IMR-90 (cell line): ENCODE data around the gene ATG9A. TPM values are rescaled to one million over a fixed set of nuclear protein-coding genes. Genes with fewer than 3 reads are reported as not detected.

Source experiments
- ATAC-seq: fragments of 200-7000 bp; cut with Tn5 transposase; 2 replicates; pipeline ENCODE4 v1.9.1; 2020; ENCODE audit warnings: low read depth, mild to moderate bottlenecking, moderate library complexity
- BruUV-seq: library from RNA; stranded (reverse); fragments of 400-500 nt; replicated peaks from 2 replicates; lab custom pipeline; 2021; lab: Mats Ljungman, UMichigan
- CTCF ChIA-PET: fragments of 300-600 bp; formaldehyde crosslinking; extraction: SDS; loops from one replicate; lab custom pipeline; 2021; ENCODE audit warnings: antibody characterized with exemption; lab: Yijun Ruan, JAX
- POLR2A ChIA-PET: fragments of 300-600 bp; sonication (Branson Sonifier 250); formaldehyde crosslinking; loops from one replicate; lab custom pipeline; 2022; ENCODE audit warnings: antibody characterized with exemption; ENCODE audit not compliant: unreplicated experiment; lab: Charles Lee
- DNase-seq: peaks from one replicate; pipeline ENCODE4 v3.0.0; 2013
- H2AFZ ChIP-seq: replicated peaks from 2 replicates; pipeline ENCODE3; 2013; ENCODE audit warnings: low read length, mild to moderate bottlenecking; ENCODE audit not compliant: poor library complexity
- H2AK5ac ChIP-seq: 2 replicates; pipeline ENCODE4 v1.6.1; 2013; ENCODE audit warnings: low read depth, low read length, inconsistent platforms
- H2AK9ac ChIP-seq: replicated peaks from 2 replicates; pipeline ENCODE3; 2013; ENCODE audit warnings: mild to moderate bottlenecking, low read depth, low read length, moderate library complexity; ENCODE audit not compliant: poor library complexity
- H2BK120ac ChIP-seq: 2 replicates; pipeline ENCODE4 v1.6.1; 2013; ENCODE audit warnings: low read depth, low read length, inconsistent platforms
- H2BK15ac ChIP-seq: 3 replicates; pipeline ENCODE4 v1.6.1; 2013; ENCODE audit warnings: low read depth, low read length, inconsistent platforms
- H2BK20ac ChIP-seq: 2 replicates; pipeline ENCODE4 v1.6.1; 2013; ENCODE audit warnings: low read depth, mild to moderate bottlenecking, inconsistent platforms, low read length, moderate library complexity
- H2BK5ac ChIP-seq: 2 replicates; pipeline ENCODE4 v1.6.1; 2013; ENCODE audit warnings: mild to moderate bottlenecking, low read depth, low read length, inconsistent platforms; ENCODE audit not compliant: poor library complexity, severe bottlenecking
- H3K14ac ChIP-seq: replicated peaks from 2 replicates; pipeline ENCODE4 v1.6.1; 2013; ENCODE audit warnings: low read depth, low read length, inconsistent platforms
- H3K18ac ChIP-seq: 2 replicates; pipeline ENCODE4 v1.6.1; 2013; ENCODE audit warnings: low read depth, low read length, control low read depth
- H3K23ac ChIP-seq: 2 replicates; pipeline ENCODE4 v1.6.1; 2013; ENCODE audit warnings: low read depth, low read length, inconsistent platforms
- H3K27ac ChIP-seq: 2 replicates; pipeline ENCODE4 v1.5.1; 2013; ENCODE audit warnings: mild to moderate bottlenecking, control low read depth, low read length; ENCODE audit not compliant: insufficient read depth
- H3K27me3 ChIP-seq: 2 replicates; pipeline ENCODE4 v1.6.1; 2013; ENCODE audit warnings: low read length; ENCODE audit not compliant: control insufficient read depth, insufficient read depth
- H3K36me3 ChIP-seq: 2 replicates; pipeline ENCODE4 v1.6.1; 2013; ENCODE audit warnings: low read length, mixed read lengths; ENCODE audit not compliant: control insufficient read depth, insufficient read depth
- H3K4ac ChIP-seq: 2 replicates; pipeline ENCODE4 v1.6.1; 2013; ENCODE audit warnings: low read depth, low read length, inconsistent platforms
- H3K4me1 ChIP-seq: 2 replicates; pipeline ENCODE4 v1.6.1; 2013; ENCODE audit warnings: low read length, mixed read lengths; ENCODE audit not compliant: control insufficient read depth, insufficient read depth
- H3K4me2 ChIP-seq: 2 replicates; pipeline ENCODE4 v1.6.1; 2013; ENCODE audit warnings: low read depth, mild to moderate bottlenecking, control low read depth, low read length, moderate library complexity
- H3K4me3 ChIP-seq: 2 replicates; pipeline ENCODE4 v1.5.1; 2013; ENCODE audit warnings: low read depth, mild to moderate bottlenecking, control low read depth, low read length, moderate library complexity; ENCODE audit not compliant: insufficient read depth
- H3K56ac ChIP-seq: 2 replicates; pipeline ENCODE4 v1.6.1; 2013; ENCODE audit warnings: low read length, inconsistent platforms; ENCODE audit not compliant: insufficient read depth; ENCODE audit errors: extremely low read depth
- H3K79me1 ChIP-seq, 2 experiments: 2 replicates each; pipeline ENCODE4 v1.6.1; 2013; ENCODE audit warnings: low read length in 2 of 2, inconsistent platforms in 1 of 2, low read depth in 1 of 2
- H3K9ac ChIP-seq: 2 replicates; pipeline ENCODE4 v1.6.1; 2013; ENCODE audit warnings: low read depth, low read length, control low read depth
- H3K9me1 ChIP-seq: 2 replicates; pipeline ENCODE4 v1.6.1; 2013; ENCODE audit warnings: low read length, inconsistent platforms; ENCODE audit not compliant: insufficient read depth
- H3K9me3 ChIP-seq: 2 replicates; pipeline ENCODE4 v1.6.1; 2013; ENCODE audit warnings: low read length; ENCODE audit not compliant: control insufficient read depth, insufficient read depth
- H4K20me1 ChIP-seq: 2 replicates; pipeline ENCODE4 v1.6.1; 2013; ENCODE audit warnings: low read length, inconsistent platforms; ENCODE audit not compliant: insufficient read depth
- H4K5ac ChIP-seq: 2 replicates; pipeline ENCODE4 v1.6.1; 2013; ENCODE audit warnings: mild to moderate bottlenecking, low read depth, low read length, control low read depth
- H4K8ac ChIP-seq, 2 experiments: 2 replicates each; pipeline ENCODE4 v1.6.1; 2013; ENCODE audit warnings: low read depth in 2 of 2, low read length in 2 of 2, control low read depth in 1 of 2, inconsistent platforms in 1 of 2
- H4K91ac ChIP-seq: 2 replicates; pipeline ENCODE4 v1.6.1; 2013; ENCODE audit warnings: low read depth, low read length, inconsistent platforms; ENCODE audit not compliant: insufficient read depth
- BHLHE40 ChIP-seq: fragments of 150-350 bp; IDR thresholded peaks from 2 replicates; pipeline ENCODE4 v1.6.1; 2016; ENCODE audit warnings: mild to moderate bottlenecking, low read depth, low read length
- CEBPB ChIP-seq: IDR thresholded peaks from 2 replicates; pipeline ENCODE4 v1.6.1; 2012; ENCODE audit warnings: low read depth, low read length, improper control_type of control experiment
- MAFK ChIP-seq: IDR thresholded peaks from 2 replicates; pipeline ENCODE4 v1.6.1; 2012; ENCODE audit warnings: low read depth, low read length, improper control_type of control experiment
- MAZ ChIP-seq: IDR thresholded peaks from 2 replicates; pipeline ENCODE4 v1.6.1; 2012; ENCODE audit warnings: low read depth, mild to moderate bottlenecking, low read length, improper control_type of control experiment, moderate library complexity, borderline replicate concordance
- RAD21 ChIP-seq: IDR thresholded peaks from 2 replicates; pipeline ENCODE4 v1.6.1; 2012; ENCODE audit warnings: low read length, improper control_type of control experiment
- WGBS, 2 experiments: methylation state at CpG; one replicate each; pipeline versions ENCODE4 v1.1.5 to v1.1.7; 2013; ENCODE audit warnings: missing lambda C conversion rate in 2 of 2; ENCODE audit not compliant: insufficient read length in 1 of 2; ENCODE audit errors: extremely low coverage in 2 of 2; 5-methylcytosine and 5-hydroxymethylcytosine counted together
- dilution Hi-C: fragments of 300-500 bp; cut with HindIII; formaldehyde crosslinking; loops from one replicate; pipeline ENCODE4 v1.14.3; 2018; ENCODE audit warnings: low sequenced_read_pairs; ENCODE audit not compliant: unreplicated experiment
- in situ Hi-C: fragments of 300-500 bp; cut with MboI; formaldehyde crosslinking; loops from 3 replicates; pipeline ENCODE4 v1.14.3; 2019; ENCODE audit warnings: low sequenced_read_pairs, inconsistent platforms, mixed read lengths
- intact Hi-C: fragments of 100-400 bp; cut with micrococcal nuclease; formaldehyde crosslinking; loops from 2 replicates; pipeline ENCODE4 v1.10.0; 2022
- polyA plus RNA-seq, 3 experiments: library from polyadenylated mRNA; depleted of rRNA; stranded (reverse); fragments of >200 nt; gene quantifications; 2 replicates each; pipeline ENCODE4 v1.2.3, GENCODE V29; 2012; ENCODE audit warnings: low replicate concordance in 1 of 3
- total RNA-seq: library from RNA; depleted of rRNA; stranded (reverse); fragments of >200 nt; gene quantifications from 2 replicates; pipeline ENCODE4 v1.2.3, GENCODE V29; 2012
- TF ChIP-seq, protein P1 (sequence below): conservative IDR thresholded peaks from 2 replicates; pipeline ENCODE4 v1.5.1; 2012; ENCODE audit warnings: mild to moderate bottlenecking, low read depth, low read length, improper control_type of control experiment
- TF ChIP-seq, protein P2 (sequence below): fragments of 150-350 bp; IDR thresholded peaks from 2 replicates; pipeline ENCODE4 v1.6.1; 2016; ENCODE audit warnings: low read depth, mild to moderate bottlenecking, low read length, moderate library complexity, borderline replicate concordance

ATG9A gene
- total and polyA plus RNA-seq, 2 of the 4 experiments (the other 2 are of a cell fraction) = 35.1 to 58.3 TPM

DNA sequence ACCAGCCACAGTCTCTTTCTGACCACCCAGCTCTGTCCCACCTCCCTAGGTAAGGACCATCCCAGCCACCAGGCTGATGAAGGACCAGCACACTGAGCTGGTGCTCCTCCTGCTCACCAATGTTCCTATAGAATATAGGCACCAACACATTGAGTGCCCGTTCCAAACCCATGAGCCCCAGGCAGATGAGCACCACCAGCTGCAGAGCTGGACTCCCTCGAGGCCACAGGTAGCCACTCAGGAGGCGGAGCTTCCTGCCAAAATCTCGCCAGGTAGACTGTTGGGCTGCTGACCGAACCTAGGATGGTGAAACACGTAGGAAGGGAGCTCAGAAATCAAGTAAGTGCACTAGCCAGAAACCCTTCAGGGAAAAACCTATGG is 12.9 kb downstream of the ATG9A start:
- Histone ChIP-seq H3K9me3 (no peaks in the 10 kb centered on the region), H3K9me1 (peaks cover 6% of the 10 kb centered on the region), H3K14ac (no peak overlapping the region), H2BK120ac (no peak overlapping the region), H2AK9ac (no peak overlapping the region), H4K5ac (no peak overlapping the region), H3K4me1 (peaks cover 5% of the 10 kb centered on the region; the same call in 1 of the 2 replicates), H4K20me1 (peaks cover 11% of the 10 kb centered on the region), H3K27ac (no peak overlapping the region), H3K79me1 (peaks cover 8 to 28% of the 10 kb centered on the region in 2 experiments; a peak in 3 of 4 replicates), H3K4me3 (no peak overlapping the region), H3K23ac (no peak overlapping the region), H2AK5ac (peak overlapping the region; percentile 64; the same call in 1 of the 2 replicates), H2BK15ac (no peak overlapping the region), H2BK5ac (no peak overlapping the region), H3K36me3 (peaks cover 48% of the 10 kb centered on the region), H3K56ac (no peak overlapping the region), H3K27me3 (no peaks in the 10 kb centered on the region), H4K8ac (no peak overlapping the region), H3K4me2 (no peak overlapping the region), H3K18ac (no peak overlapping the region), H2AFZ (peak overlapping the region; percentile 5), H3K4ac (peak overlapping the region; percentile 8; the same call in 1 of the 2 replicates), H3K9ac (no peak overlapping the region), H4K91ac (0 out of 2 replicates have a peak overlapping the region, but pooled peaks have one; percentile 14), H2BK20ac (no peak overlapping the region; the same call in 1 of the 2 replicates)
- ChIA-PET CTCF (no interaction called here), POLR2A (interaction anchor here (0.6 kb wide), 1 partner anchor 453 kb away, joined by 3 read pairs; no protein-coding TSS in a partner anchor)
- DNase-seq = no peak
- ATAC-seq = no peak
- dilution Hi-C loops = no loop called here
- no TSS peak for BruUV-seq
- intact Hi-C loops = no loop called here
- no peak for TF ChIP-seq BHLHE40
- TF ChIP-seq, protein P1, sequence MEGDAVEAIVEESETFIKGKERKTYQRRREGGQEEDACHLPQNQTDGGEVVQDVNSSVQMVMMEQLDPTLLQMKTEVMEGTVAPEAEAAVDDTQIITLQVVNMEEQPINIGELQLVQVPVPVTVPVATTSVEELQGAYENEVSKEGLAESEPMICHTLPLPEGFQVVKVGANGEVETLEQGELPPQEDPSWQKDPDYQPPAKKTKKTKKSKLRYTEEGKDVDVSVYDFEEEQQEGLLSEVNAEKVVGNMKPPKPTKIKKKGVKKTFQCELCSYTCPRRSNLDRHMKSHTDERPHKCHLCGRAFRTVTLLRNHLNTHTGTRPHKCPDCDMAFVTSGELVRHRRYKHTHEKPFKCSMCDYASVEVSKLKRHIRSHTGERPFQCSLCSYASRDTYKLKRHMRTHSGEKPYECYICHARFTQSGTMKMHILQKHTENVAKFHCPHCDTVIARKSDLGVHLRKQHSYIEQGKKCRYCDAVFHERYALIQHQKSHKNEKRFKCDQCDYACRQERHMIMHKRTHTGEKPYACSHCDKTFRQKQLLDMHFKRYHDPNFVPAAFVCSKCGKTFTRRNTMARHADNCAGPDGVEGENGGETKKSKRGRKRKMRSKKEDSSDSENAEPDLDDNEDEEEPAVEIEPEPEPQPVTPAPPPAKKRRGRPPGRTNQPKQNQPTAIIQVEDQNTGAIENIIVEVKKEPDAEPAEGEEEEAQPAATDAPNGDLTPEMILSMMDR = no peak
- TF ChIP-seq RAD21 = no peak
- TF ChIP-seq, protein P2, sequence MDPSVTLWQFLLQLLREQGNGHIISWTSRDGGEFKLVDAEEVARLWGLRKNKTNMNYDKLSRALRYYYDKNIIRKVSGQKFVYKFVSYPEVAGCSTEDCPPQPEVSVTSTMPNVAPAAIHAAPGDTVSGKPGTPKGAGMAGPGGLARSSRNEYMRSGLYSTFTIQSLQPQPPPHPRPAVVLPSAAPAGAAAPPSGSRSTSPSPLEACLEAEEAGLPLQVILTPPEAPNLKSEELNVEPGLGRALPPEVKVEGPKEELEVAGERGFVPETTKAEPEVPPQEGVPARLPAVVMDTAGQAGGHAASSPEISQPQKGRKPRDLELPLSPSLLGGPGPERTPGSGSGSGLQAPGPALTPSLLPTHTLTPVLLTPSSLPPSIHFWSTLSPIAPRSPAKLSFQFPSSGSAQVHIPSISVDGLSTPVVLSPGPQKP = no peak
- no peak for TF ChIP-seq CEBPB
- TF ChIP-seq MAZ = no peak
- no peak for TF ChIP-seq MAFK
- in situ Hi-C loops = no loop called here
- WGBS, 2 experiments = 86% methylated on average over 6 of the region's 6 CpGs; no CpG with 5 or more reads in 1 of the 2 experiments
